ENCODE measurements around the gene PPP1R9B.

PPP1R9B gene

GRCh38 chr17:50090971-50091917 is 59.2 kb downstream of the PPP1R9B start:
- TF ChIP-seq, protein P1, sequence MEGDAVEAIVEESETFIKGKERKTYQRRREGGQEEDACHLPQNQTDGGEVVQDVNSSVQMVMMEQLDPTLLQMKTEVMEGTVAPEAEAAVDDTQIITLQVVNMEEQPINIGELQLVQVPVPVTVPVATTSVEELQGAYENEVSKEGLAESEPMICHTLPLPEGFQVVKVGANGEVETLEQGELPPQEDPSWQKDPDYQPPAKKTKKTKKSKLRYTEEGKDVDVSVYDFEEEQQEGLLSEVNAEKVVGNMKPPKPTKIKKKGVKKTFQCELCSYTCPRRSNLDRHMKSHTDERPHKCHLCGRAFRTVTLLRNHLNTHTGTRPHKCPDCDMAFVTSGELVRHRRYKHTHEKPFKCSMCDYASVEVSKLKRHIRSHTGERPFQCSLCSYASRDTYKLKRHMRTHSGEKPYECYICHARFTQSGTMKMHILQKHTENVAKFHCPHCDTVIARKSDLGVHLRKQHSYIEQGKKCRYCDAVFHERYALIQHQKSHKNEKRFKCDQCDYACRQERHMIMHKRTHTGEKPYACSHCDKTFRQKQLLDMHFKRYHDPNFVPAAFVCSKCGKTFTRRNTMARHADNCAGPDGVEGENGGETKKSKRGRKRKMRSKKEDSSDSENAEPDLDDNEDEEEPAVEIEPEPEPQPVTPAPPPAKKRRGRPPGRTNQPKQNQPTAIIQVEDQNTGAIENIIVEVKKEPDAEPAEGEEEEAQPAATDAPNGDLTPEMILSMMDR (conservative IDR thresholded peaks at IDR 0.05): no peak
- no peak for TF ChIP-seq ZFX (IDR thresholded peaks at IDR 0.05)
- no peak overlapping the region for H3K27ac ChIP-seq

DNA sequence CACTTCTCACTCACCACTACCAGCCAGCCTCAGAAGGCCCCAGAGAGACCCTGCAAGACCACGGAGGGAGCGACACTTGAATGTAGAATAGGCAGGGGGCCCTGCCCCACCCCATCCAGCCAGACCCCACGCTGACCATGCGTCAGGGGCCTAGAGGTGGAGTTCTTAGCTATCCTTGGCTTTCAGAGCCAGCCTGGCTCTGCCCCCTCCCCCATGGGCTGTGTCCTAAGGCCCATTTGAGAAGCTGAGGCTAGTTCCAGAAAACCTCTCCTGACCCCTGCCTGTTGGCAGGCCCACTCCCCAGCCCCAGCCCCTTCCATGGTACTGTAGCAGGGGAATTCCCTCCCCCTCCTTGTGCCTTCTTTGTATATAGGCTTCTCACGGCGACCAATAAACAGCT is 60.4 kb downstream of the PPP1R9B start:
- TF ChIP-seq ZFX (IDR thresholded peaks at IDR 0.05): no peak
- TF ChIP-seq, protein P1 (conservative IDR thresholded peaks at IDR 0.05): no peak

DNA sequence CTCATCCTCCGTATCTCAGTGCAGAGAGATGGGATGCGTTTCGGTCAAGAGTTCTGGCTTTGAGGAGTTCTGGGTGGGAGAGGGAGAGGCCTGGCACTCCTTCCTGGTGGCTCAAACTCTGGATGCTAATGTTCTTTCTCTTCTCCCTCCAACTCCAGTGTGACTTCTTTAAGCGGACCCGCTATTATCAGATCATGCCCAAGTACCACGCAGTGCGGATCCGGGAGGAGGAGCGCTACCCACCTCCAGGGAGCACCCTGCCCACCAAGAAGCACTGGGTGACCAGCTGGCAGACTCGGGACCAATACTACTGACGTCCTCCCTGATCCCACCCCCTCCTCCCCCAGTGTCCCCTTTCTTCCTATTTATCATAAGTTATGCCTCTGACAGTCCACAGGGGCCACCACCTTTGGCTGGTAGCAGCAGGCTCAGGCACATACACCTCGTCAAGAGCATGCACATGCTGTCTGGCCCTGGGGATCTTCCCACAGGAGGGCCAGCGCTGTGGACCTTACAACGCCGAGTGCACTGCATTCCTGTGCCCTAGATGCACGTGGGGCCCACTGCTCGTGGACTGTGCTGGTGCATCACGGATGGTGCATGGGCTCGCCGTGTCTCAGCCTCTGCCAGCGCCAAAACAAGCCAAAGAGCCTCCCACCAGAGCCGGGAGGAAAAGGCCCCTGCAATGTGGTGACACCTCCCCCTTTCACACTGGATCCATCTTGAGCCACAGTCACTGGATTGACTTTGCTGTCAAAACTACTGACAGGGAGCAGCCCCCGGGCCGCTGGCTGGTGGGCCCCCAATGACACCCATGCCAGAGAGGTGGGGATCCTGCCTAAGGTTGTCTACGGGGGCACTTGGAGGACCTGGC is 61.3 kb downstream of the PPP1R9B start:
- TF ChIP-seq, protein P1 (conservative IDR thresholded peaks at IDR 0.05): no peak
- TF ChIP-seq ZFX (IDR thresholded peaks at IDR 0.05): no peak
- H3K27ac ChIP-seq: no peak overlapping the region

More for the DNA sequence above, 60.4 kb downstream of the PPP1R9B start:
- no peak overlapping the region for H3K27ac ChIP-seq

DNA sequence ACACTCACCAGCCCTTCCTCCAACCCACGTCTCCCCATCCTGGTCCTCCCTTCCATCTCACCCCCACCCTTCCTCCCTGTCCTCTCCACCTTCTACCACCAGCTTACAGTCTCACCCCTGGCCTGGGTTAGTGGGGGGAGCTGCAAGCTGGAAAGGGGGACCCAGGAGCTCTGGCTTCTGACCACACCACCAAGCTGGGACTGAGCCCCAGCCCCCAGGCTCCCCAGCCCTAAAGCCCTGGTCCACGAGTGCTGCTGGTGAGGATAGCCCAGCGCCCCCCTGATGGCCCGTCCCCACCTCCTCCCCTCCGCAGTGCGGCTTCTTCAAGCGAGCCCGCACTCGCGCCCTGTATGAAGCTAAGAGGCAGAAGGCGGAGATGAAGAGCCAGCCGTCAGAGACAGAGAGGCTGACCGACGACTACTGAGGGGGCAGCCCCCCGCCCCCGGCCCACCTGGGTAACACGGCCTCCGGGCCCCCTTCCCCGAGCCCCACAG is 62.5 kb downstream of the PPP1R9B start:
- H3K27ac ChIP-seq: no peak overlapping the region
- TF ChIP-seq ZFX (IDR thresholded peaks at IDR 0.05): no peak
- TF ChIP-seq, protein P1 (conservative IDR thresholded peaks at IDR 0.05): peak; percentile 19; the same call in 1 of the 2 replicates

- TF ChIP-seq, protein P1 (conservative IDR thresholded peaks at IDR 0.05): peak; percentile 98
- no peak for TF ChIP-seq ZFX (IDR thresholded peaks at IDR 0.05)
Observed at GRCh38 chr17:50087246-50087911, 63.1 kb downstream of the PPP1R9B start.

More at GRCh38 chr17:50087246-50087911, 63.1 kb downstream of the PPP1R9B start:
- no peak overlapping the region for H3K27ac ChIP-seq

Measured in C4-2B (cell line).